GM21381 (cell line): ENCODE measurements around the gene MPPED2.

Experiments used
- ATAC-seq: cut with Tn5 transposase; IDR thresholded peaks from one replicate; pipeline ENCODE4 v1.9.1; 2021; ENCODE audit warnings: mild to moderate bottlenecking, moderate library complexity; ENCODE audit not compliant: unreplicated experiment

Gene MPPED2

GRCh38 chr11:30488304-30488998, 97.7 kb downstream of the MPPED2 start:
- ATAC-seq = no peak

DNA sequence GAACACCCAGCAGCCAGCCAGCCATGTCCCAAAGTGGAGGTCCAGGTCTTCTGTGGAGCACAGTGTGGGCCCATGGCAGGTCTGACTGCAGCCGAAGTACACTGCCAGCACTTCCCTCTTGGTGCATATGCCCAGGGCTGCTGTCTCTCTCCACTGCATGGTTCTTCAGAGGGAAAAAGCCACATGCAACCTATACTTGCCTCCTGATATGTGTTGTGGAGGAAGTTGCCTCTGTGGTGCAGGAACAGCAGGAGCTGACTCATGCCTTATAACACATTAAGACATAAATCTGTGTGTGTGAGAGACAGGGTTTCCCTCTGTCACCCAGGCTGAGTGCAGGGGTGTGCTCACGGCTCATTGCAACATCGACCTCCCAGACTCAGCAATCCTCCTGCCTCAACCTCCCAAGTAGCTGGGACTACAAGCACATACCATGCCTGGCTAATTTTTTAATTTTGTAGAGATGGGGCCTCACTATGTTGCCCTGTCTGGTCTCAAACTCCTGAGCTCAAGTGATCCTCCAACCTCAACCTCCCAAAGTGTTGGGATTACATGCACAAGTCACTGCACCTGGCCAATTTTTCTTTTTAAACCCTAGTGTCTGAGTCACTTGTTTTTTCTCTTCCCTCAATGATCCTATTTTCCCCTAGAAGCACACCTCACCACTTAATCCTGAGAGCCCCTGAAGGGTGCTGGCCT, 98.8 kb downstream of the MPPED2 start:
- no peak for ATAC-seq

DNA sequence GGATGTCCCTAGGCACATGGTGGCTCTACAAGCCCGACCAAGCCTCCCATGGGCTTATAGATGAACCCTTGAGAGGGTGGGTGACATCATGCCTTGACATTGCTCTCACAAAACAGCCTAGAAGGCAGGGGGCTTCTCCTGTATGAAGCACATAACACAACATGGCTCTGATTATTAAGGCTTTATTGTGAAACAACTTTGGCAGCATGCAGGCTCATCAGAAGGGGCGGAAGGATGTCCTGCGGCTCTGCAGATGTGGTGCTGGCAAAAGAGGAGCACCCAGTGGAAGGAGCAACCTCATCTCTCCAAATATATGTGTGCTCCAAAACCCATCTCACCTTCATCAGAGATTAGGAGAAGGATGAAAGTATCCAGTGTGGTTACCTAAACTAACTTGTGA, 100.4 kb downstream of the MPPED2 start:
- no peak for ATAC-seq

DNA sequence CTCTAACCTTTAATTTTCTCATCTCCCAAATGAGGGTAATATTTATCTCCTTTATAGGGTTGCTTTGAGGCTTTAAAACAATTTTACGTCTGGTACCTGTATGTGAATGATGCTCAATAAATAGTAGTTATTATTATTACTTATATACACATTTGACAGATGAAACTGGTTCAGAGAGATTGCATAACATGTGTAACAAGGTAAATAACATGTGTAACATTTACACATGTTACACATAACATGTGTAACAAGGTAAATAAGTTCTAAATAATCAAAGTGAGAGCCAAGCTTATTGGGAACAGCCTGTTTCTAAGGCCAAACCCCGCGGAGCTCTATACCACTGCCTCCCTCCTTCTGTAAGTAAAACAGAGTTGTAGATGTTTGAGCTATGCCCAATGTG, 100.9 kb downstream of the MPPED2 start:
- ATAC-seq = no peak

DNA sequence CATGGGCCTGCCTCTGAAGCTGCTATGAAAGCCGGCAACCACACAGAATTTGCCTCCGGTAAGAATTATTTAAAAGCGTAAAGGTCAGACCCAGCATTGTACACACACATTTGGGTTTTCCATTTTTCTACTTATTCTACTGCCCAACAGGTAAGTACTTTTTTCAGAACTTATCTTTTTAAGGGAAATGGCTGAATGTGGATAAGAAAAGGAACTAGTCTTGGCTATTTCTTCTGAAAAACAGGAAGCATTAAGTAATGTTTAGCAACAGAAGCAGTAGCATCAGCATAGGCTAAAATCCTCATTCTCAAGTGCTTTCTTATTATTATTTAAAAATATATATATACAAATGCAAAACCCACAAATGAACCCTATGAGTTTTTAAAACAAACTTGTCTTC, 103.1 kb downstream of the MPPED2 start:
- ATAC-seq = no peak

- no peak for ATAC-seq
Observed at GRCh38 chr11:30481796-30482195, 104.4 kb downstream of the MPPED2 start.

DNA sequence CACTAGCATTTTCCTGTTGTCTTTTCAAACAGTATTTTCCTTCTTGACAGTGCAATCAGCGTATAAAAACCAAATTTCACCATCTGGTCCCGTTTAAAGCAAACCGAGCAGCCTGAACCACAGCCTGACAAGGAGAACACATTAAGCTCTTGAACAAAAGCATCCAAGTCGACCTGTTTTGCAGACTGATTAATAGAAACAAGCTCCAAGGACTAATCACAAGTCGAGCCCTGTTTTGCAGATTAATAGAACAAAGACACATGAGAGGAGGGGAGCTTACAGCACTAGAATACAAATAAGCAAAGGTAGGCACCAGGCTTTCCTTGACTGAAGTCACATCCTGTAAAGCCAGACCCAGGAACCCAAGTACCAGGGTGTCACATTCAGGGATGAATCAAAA, 104.8 kb downstream of the MPPED2 start:
- ATAC-seq = no peak

DNA sequence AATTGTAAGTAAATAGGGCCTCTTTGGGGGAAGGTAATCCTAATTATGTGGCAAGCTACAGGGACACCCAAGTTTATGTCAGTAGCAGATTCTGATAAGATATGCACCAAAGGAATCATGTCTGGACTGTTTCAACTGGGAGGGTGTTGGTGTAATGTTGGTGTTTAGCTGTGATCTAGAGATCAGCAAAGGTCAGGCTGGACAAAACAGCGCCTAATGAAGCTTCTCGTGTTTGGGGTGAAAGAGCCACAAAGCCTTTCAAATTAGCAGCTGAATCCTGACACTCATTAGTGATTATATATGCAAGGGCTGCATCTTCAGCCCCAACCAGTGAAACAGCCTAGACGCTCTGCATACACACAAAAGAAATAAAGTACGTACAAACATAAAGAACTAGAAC, 106.3 kb downstream of the MPPED2 start:
- ATAC-seq = no peak

DNA sequence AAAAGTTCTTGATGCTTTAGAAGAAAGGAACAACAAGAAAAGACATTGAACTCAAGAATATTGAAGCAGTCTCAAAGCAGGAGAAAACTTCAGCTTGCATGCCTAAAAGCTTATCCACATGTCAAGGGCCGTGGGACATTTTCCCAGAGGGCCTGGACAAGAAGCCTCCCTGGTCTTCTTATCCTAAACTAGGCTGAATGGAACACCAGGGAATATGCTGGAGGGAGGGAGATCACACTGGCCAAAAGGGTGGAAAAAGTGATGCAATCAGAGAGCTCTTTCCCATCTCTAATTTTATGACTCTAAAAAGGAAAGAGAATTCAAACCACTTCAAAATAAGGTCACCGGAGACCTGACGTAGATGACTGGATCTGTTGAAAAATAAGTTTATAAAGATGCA, 107.2 kb downstream of the MPPED2 start:
- ATAC-seq = no peak

- ATAC-seq = no peak
Observed at GRCh38 chr11:30477061-30477460, 109.1 kb downstream of the MPPED2 start.

GRCh38 chr11:30474151-30474954, 111.8 kb downstream of the MPPED2 start:
- no peak for ATAC-seq

DNA sequence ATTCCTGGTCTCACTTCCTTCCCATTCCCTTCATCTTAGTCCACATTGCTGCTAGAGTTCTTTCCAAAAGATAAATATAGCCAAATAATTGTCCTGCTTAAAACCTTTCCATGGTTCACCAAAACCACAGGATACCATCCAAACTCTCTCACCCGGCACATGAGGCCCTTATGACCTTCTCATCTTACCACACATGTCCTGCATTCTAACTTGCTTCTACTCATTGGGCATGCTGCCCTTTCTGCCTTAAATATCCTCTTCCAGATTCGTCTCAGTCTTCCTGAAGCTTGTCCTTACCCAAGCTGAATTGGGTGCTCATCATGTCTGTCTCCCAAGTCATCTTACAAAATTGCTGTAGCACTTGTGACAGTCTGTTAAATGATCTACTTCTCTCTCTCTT, 114.9 kb downstream of the MPPED2 start:
- no peak for ATAC-seq

GRCh38 chr11:30468881-30469280, 117.3 kb downstream of the MPPED2 start:
- no peak for ATAC-seq

DNA sequence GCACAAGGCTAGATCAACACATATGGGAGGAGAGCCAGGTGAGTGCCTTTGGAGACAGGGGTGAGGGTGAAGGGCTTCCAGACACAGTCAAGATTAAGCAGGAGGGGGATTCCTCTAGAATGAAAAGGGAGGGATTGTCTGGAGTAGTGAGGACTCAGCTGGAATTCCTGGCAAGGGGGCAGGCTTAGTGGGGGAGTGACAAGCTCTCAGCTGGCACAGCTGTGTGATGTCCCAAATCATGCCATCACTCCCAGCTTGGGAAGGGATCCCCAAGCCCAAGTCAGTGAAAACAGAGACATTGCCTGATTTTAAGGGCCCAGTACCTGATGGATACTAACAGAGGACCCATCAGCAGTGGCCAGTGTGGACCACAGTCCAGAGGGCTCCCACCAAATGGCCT, 119.0 kb downstream of the MPPED2 start:
- no peak for ATAC-seq

DNA sequence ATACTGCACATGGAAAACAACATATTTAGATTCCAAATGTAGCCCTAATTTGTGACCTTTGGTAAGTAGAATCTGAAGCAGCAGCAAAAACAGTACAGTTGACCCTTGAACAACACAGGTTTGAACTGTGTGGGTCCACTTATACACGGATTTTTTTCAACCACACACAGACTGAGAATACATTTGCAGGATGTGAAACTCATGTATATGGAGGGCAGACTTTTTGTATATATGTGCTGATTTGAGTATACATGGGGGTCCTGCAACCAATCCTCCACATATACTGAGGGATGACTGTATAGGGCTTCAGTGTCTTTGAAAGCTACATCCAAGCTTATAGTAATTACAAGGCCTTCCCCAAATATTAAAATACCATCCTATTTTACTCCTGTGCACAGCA, 120.5 kb downstream of the MPPED2 start:
- no peak for ATAC-seq

- ATAC-seq = no peak
Observed at GRCh38 chr11:30465192-30465591, 121.0 kb downstream of the MPPED2 start.

- ATAC-seq = no peak
Observed at GRCh38 chr11:30463266-30463665, 122.9 kb downstream of the MPPED2 start.

- ATAC-seq = no peak
Observed at GRCh38 chr11:30462421-30462820, 123.7 kb downstream of the MPPED2 start.

DNA sequence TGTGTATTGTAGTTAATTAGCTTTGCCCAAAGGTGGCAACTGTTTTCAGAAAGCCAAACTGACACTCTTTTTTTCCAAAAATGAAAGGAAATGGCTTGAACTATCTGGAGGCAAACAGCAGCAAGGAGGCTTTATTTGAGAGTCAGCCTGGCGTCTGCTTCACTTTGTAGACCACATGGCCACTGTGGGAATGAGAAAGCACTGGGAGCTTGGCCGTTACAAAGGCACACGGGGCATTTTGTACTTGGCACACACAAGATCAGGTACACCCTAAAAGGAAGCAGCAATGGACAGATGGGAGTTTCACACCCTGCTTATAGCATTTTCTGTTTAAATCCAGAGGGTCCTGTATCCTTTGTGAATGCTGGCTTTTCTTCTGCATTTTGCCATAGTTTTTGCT, 126.3 kb downstream of the MPPED2 start:
- ATAC-seq = no peak

- ATAC-seq = no peak
Observed at GRCh38 chr11:30459306-30459705, 126.8 kb downstream of the MPPED2 start.

DNA sequence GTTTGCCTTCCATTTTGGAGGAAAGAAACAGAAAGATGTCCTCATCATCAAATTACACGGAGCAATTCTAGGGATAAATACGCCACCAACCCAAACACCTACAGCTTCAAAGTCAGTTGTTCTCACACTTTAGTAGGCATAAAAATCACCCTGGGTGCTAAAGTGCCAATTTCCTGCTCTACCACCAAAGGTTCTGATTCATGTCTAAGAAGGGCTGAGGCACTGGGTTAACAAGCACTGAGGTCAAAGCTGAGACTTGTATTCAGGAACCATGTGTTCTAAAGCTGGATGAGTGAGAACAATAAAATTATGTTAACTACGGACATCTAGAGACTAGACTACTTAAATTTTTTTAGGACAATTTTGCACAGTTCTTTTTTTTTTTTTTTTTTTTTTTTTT, 127.6 kb downstream of the MPPED2 start:
- no peak for ATAC-seq

DNA sequence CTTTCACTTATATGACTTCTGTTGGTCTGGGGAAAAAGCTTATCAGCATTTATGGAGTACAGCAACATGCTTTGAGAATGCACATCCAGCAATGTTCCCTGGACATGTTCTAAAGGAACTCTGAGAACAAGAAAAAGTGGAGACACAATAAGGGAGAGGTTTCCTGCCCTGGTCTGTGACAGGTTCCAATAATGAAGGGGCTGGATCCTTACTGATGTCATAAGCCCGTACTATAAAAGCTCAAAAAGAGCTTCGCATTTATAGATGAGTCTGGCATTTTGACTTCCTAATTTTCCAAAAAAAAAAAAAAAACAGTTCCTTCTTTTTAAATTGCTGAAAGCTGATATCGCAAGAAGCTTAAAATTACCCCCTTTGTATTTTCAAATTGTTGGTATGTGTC, 129.1 kb downstream of the MPPED2 start:
- no peak for ATAC-seq
